HepG2 (cell line): ENCODE results near the gene RAB6B. TPM values are rescaled to one million over a fixed set of nuclear protein-coding genes. Genes with fewer than 3 reads are reported as not detected.

ENCODE experiments used
- ATAC-seq: fragments of 200-7000 bp; cut with Tn5 transposase; 3 replicates; pipeline ENCODE4 v1.9.1; 2020; ENCODE audit warnings: mild to moderate bottlenecking, moderate library complexity
- BruUV-seq: library from RNA; stranded (reverse); fragments of 400-500 nt; replicated peaks from 2 replicates; lab custom pipeline; 2021; lab: Mats Ljungman, UMichigan
- CTCF ChIA-PET: fragments of 300-600 bp; formaldehyde crosslinking; extraction: SDS; loops from one replicate; lab custom pipeline; 2021; ENCODE audit warnings: low total read pairs, inconsistent platforms, low intra/inter-chr PET ratio; lab: Yijun Ruan, JAX
- POLR2A ChIA-PET: fragments of 350-600 bp; sonication (Branson Sonifier 250); formaldehyde crosslinking; loops from one replicate; lab custom pipeline; 2020; ENCODE audit warnings: antibody characterized with exemption, inconsistent platforms; lab: Yijun Ruan, JAX
- DNase-seq: peaks from one replicate; pipeline ENCODE4 v3.0.0-alpha.2; 2015; ENCODE audit warnings: low spot score
- FAIRE-seq: peaks from 3 replicates; lab custom pipeline; 2011; peaks lifted over from hg19 to GRCh38; lab: Jason Lieb, UNC
- H2AFZ ChIP-seq: one replicate; pipeline ENCODE4 v1.6.1; 2011; ENCODE audit warnings: low read length, inconsistent platforms
- H3K27ac ChIP-seq: fragments of 300-600 bp; 3 replicates; pipeline ENCODE4 v1.8.0; 2011; ENCODE audit warnings: mixed run types, mild to moderate bottlenecking, mixed read lengths, low read length, inconsistent platforms; ENCODE audit not compliant: insufficient read depth; ENCODE audit errors: extremely low read length
- H3K27me3 ChIP-seq, 2 experiments: fragments of 200-600 bp in 1 of 2; 2 replicates in 1 of 2; 3 replicates in 1 of 2; pipeline versions ENCODE4 v1.6.0 to v1.8.0; 2011; ENCODE audit warnings: low read length in 2 of 2, mild to moderate bottlenecking in 2 of 2, moderate library complexity in 2 of 2, inconsistent platforms in 1 of 2; ENCODE audit not compliant: insufficient read depth in 2 of 2, control insufficient read depth in 1 of 2
- H3K36me3 ChIP-seq, 2 experiments: fragments of 200-600 bp in 1 of 2; replicated peaks in 1 of 2; 2 replicates in 1 of 2; 3 replicates in 1 of 2; pipeline versions ENCODE4 v1.5.1 to v1.8.0; 2011; ENCODE audit warnings: low read length in 2 of 2, inconsistent platforms in 1 of 2; ENCODE audit not compliant: insufficient read depth in 2 of 2, control insufficient read depth in 1 of 2
- H3K4me1 ChIP-seq: 2 replicates; pipeline ENCODE4 v1.5.1; 2012; ENCODE audit warnings: low read length, inconsistent platforms; ENCODE audit not compliant: insufficient read depth
- H3K4me2 ChIP-seq: 2 replicates; pipeline ENCODE4 v1.6.0; 2011; ENCODE audit warnings: low read depth, low read length, inconsistent platforms
- H3K4me3 ChIP-seq, 3 experiments: fragments of 200-600 bp in 1 of 3; sonication (generic), shearing (Covaris generic) in 1 of 3; replicated peaks in 1 of 3; 2 replicates each; pipeline ENCODE4 v1.5.1; 2011 to 2016; ENCODE audit warnings: low read length in 3 of 3, inconsistent platforms in 2 of 3, low read depth in 2 of 3, mild to moderate bottlenecking in 2 of 3, control low read depth in 1 of 3, mixed read lengths in 1 of 3; ENCODE audit not compliant: insufficient read depth in 1 of 3
- H3K79me2 ChIP-seq: one replicate; pipeline ENCODE4 v1.6.1; 2011; ENCODE audit warnings: low read length, inconsistent platforms; ENCODE audit not compliant: insufficient read depth
- H3K9ac ChIP-seq: 2 replicates; pipeline ENCODE4 v1.6.0; 2011; ENCODE audit warnings: mild to moderate bottlenecking, low read depth, low read length, inconsistent platforms; ENCODE audit not compliant: insufficient read depth
- H3K9me3 ChIP-seq: 2 replicates; pipeline ENCODE4 v1.5.1; 2012; ENCODE audit warnings: mild to moderate bottlenecking, low read length
- H4K20me1 ChIP-seq: 2 replicates; pipeline ENCODE4 v1.6.0; 2011; ENCODE audit warnings: inconsistent platforms, mild to moderate bottlenecking, low read length, moderate library complexity; ENCODE audit not compliant: insufficient read depth
- NFKB2 ChIP-seq: sonication (generic); formaldehyde crosslinking; IDR thresholded peaks from 2 replicates; pipeline ENCODE4 v1.4.0; 2020; ENCODE audit warnings: missing genetic modification reagents, borderline replicate concordance
- ONECUT2 ChIP-seq: sonication (generic); formaldehyde crosslinking; IDR thresholded peaks from 2 replicates; pipeline ENCODE4 v1.4.0; 2020; ENCODE audit warnings: missing genetic modification reagents
- ZBTB8A ChIP-seq: sonication (generic); formaldehyde crosslinking; IDR thresholded peaks from 2 replicates; pipeline ENCODE4 v1.4.0; 2020; ENCODE audit warnings: mild to moderate bottlenecking, low read depth, missing genetic modification reagents, borderline replicate concordance
- ZNF326 ChIP-seq: sonication (generic); formaldehyde crosslinking; IDR thresholded peaks from 2 replicates; pipeline ENCODE4 v1.4.0; 2020; ENCODE audit warnings: missing genetic modification reagents, borderline replicate concordance
- ZNF430 ChIP-seq: sonication (generic); formaldehyde crosslinking; IDR thresholded peaks from 2 replicates; pipeline ENCODE4 v1.9.0; 2021; ENCODE audit warnings: mild to moderate bottlenecking, missing genetic modification reagents
- ZNF432 ChIP-seq: sonication (generic); formaldehyde crosslinking; IDR thresholded peaks from 2 replicates; pipeline ENCODE4 v1.5.0; 2020; ENCODE audit warnings: missing genetic modification reagents, mild to moderate bottlenecking, borderline replicate concordance
- ZNF598 ChIP-seq: sonication (generic); formaldehyde crosslinking; IDR thresholded peaks from 2 replicates; pipeline ENCODE4 v1.5.1; 2020; ENCODE audit warnings: mild to moderate bottlenecking, missing genetic modification reagents, borderline replicate concordance
- ZNF674 ChIP-seq: sonication (generic); formaldehyde crosslinking; IDR thresholded peaks from 2 replicates; pipeline ENCODE4 v1.5.0; 2020; ENCODE audit warnings: low read depth, mild to moderate bottlenecking, missing genetic modification reagents
- ZNF766 ChIP-seq: sonication (generic); formaldehyde crosslinking; IDR thresholded peaks from 2 replicates; pipeline ENCODE4 v1.5.0; 2020; ENCODE audit warnings: missing genetic modification reagents, borderline replicate concordance
- ZNF773 ChIP-seq: sonication (generic); formaldehyde crosslinking; IDR thresholded peaks from 2 replicates; pipeline ENCODE4 v1.4.0; 2020; ENCODE audit warnings: missing genetic modification reagents, borderline replicate concordance
- WGBS: methylation state at CpG from one replicate; pipeline ENCODE4 v1.1.6; 2017; ENCODE audit warnings: low lambda C conversion rate; 5-methylcytosine and 5-hydroxymethylcytosine counted together
- in situ Hi-C: cut with HindIII; loops from 2 replicates; pipeline ENCODE4 v1.10.0; 2017; ENCODE audit warnings: low pct_unique_long_range_greater_than_20kb; ENCODE audit not compliant: extremely low pct_ligation_motif_present
- intact Hi-C: fragments of 100-400 bp; cut with micrococcal nuclease; formaldehyde crosslinking; loops from one replicate; pipeline ENCODE4 v1.10.0; 2022; ENCODE audit not compliant: unreplicated experiment
- polyA plus RNA-seq, 8 experiments: library from polyadenylated mRNA; depleted of rRNA in 3 of 8; stranded (reverse) in 7 of 8; unstranded in 1 of 8; fragments of >200 nt; fragmentation: Illumina TruSeq in 4 of 8; extraction: Trizol in 4 of 8; gene quantifications; 2 replicates each; pipeline versions ENCODE4 v1.2.1 to v1.2.3, GENCODE V29; 2011 to 2016; ENCODE audit warnings: low read depth in 4 of 8, missing spikeins in 1 of 8, mixed read lengths in 1 of 8; ENCODE audit not compliant: insufficient read depth in 1 of 8
- total RNA-seq, 5 experiments: library from RNA; depleted of rRNA; stranded (reverse); fragments of >200 nt; fragmentation: Illumina TruSeq; extraction: Trizol; gene quantifications; 2 replicates each; pipeline ENCODE4 v1.2.3, GENCODE V29; 2016; ENCODE audit warnings: low read depth in 1 of 5
- TF ChIP-seq, protein P1 (sequence below): fragments of 450-650 bp; IDR thresholded peaks from 2 replicates; pipeline ENCODE4 v1.6.1; 2016
- TF ChIP-seq, protein P2 (sequence below): sonication (generic); formaldehyde crosslinking; IDR thresholded peaks from one replicate; pipeline ENCODE4 v1.5.1; 2020; ENCODE audit warnings: mild to moderate bottlenecking, missing genetic modification reagents; ENCODE audit errors: not compliant biosample characterization

RAB6B gene
- total and polyA plus RNA-seq, 2 of the 13 experiments (the other 11 are each of a cell fraction or from before 2014, with no cell fraction given) = 0.16 TPM; not detected in 1

DNA sequence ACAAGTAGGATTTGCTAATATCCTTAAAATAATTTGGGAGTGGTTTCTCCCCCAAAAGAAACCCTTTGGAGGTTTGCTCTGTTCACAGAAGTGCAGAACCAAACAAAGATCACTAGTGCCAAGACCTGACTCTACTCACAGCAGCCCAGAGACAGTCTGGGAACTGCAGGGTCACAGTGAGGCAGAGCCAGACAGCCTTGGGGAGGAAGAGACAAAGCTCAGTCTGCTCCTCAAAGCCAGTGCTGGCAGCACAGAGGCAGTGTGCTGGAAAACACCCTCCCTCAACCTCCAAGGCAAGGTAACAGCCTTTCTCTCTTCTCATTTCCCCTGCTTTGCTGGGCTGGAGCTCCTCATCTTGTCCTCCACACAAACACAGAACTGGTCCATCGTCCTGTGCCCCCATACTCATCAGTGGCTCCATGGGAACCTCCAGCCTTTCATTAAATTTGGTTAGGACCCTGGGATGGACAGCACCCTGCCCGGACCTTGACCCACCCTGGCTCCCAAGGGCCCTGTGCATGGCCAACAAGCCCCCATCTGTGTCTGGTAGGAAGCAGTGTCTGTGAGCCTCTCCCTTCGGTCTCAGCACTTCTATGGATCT is 12.6 kb downstream of the RAB6B start:
- Histone ChIP-seq H4K20me1 (no peaks in the 10 kb centered on the region), H3K36me3 (no peaks in the 10 kb centered on the region), H3K27ac (no peak overlapping the region), H3K9ac (no peak overlapping the region), H2AFZ (no peak overlapping the region), H3K79me2 (no peaks in the 10 kb centered on the region), H3K9me3 (no peaks in the 10 kb centered on the region), H3K4me3 (no peak overlapping the region), H3K4me1 (no peaks in the 10 kb centered on the region), H3K4me2 (no peak overlapping the region), H3K27me3 (peaks cover 4 to 18% of the 10 kb centered on the region in 2 experiments; a peak in 4 of 5 replicates)
- FAIRE-seq (no peak), ATAC-seq (no peak), DNase-seq (no peak)
- 10% methylated on average over 2 of the region's 3 CpGs for WGBS
- ChIA-PET POLR2A (no interaction called here), CTCF (no interaction called here)
- intact Hi-C loops (no loop called here), in situ Hi-C loops (no loop called here)
- no peak for TF ChIP-seq ZNF430 (CRISPR knock-in tag)
- TF ChIP-seq ONECUT2 (CRISPR knock-in tag) = no peak
- TF ChIP-seq, protein P1, sequence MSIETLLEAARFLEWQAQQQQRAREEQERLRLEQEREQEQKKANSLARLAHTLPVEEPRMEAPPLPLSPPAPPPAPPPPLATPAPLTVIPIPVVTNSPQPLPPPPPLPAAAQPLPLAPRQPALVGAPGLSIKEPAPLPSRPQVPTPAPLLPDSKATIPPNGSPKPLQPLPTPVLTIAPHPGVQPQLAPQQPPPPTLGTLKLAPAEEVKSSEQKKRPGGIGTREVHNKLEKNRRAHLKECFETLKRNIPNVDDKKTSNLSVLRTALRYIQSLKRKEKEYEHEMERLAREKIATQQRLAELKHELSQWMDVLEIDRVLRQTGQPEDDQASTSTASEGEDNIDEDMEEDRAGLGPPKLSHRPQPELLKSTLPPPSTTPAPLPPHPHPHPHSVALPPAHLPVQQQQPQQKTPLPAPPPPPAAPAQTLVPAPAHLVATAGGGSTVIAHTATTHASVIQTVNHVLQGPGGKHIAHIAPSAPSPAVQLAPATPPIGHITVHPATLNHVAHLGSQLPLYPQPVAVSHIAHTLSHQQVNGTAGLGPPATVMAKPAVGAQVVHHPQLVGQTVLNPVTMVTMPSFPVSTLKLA = no peak
- no peak for TF ChIP-seq ZBTB8A (CRISPR knock-in tag)
- TF ChIP-seq ZNF598 (CRISPR knock-in tag) = no peak
- TF ChIP-seq NFKB2 (CRISPR knock-in tag) = no peak
- TF ChIP-seq ZNF432 (CRISPR knock-in tag) = no peak
- TF ChIP-seq ZNF326 (CRISPR knock-in tag) = no peak
- TF ChIP-seq ZNF773 = no peak
- no peak for TF ChIP-seq ZNF674 (CRISPR knock-in tag)
- TF ChIP-seq, protein P2, sequence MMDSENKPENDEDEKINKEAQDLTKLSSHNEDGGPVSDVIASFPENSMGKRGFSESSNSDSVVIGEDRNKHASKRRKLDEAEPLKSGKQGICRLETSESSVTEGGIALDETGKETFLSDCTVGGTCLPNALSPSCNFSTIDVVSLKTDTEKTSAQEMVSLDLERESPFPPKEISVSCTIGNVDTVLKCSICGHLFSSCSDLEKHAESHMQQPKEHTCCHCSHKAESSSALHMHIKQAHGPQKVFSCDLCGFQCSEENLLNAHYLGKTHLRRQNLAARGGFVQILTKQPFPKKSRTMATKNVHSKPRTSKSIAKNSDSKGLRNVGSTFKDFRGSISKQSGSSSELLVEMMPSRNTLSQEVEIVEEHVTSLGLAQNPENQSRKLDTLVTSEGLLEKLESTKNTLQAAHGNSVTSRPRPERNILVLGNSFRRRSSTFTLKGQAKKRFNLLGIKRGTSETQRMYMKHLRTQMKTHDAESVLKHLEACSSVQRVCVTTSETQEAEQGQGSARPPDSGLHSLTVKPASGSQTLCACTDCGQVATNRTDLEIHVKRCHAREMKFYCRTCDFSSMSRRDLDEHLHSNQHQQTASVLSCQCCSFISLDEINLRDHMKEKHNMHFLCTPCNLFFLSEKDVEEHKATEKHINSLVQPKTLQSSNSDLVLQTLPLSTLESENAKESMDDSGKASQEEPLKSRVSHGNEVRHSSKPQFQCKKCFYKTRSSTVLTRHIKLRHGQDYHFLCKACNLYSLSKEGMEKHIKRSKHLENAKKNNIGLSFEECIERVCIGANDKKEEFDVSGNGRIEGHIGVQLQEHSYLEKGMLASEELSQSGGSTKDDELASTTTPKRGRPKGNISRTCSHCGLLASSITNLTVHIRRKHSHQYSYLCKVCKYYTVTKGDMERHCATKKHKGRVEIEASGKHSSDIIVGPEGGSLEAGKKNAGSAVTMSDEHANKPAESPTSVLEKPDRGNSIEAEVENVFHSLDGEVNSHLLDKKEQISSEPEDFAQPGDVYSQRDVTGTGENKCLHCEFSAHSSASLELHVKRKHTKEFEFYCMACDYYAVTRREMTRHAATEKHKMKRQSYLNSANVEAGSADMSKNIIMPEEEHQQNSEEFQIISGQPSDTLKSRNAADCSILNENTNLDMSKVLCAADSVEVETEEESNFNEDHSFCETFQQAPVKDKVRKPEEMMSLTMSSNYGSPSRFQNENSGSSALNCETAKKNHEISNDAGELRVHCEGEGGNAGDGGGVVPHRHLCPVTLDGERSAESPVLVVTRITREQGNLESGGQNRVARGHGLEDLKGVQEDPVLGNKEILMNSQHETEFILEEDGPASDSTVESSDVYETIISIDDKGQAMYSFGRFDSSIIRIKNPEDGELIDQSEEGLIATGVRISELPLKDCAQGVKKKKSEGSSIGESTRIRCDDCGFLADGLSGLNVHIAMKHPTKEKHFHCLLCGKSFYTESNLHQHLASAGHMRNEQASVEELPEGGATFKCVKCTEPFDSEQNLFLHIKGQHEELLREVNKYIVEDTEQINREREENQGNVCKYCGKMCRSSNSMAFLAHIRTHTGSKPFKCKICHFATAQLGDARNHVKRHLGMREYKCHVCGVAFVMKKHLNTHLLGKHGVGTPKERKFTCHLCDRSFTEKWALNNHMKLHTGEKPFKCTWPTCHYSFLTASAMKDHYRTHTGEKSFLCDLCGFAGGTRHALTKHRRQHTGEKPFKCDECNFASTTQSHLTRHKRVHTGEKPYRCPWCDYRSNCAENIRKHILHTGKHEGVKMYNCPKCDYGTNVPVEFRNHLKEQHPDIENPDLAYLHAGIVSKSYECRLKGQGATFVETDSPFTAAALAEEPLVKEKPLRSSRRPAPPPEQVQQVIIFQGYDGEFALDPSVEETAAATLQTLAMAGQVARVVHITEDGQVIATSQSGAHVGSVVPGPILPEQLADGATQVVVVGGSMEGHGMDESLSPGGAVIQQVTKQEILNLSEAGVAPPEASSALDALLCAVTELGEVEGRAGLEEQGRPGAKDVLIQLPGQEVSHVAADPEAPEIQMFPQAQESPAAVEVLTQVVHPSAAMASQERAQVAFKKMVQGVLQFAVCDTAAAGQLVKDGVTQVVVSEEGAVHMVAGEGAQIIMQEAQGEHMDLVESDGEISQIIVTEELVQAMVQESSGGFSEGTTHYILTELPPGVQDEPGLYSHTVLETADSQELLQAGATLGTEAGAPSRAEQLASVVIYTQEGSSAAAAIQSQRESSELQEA (CRISPR knock-in tag) = no peak
- no peak for TF ChIP-seq ZNF766 (CRISPR knock-in tag)
- no TSS peak for BruUV-seq
